Osteocyte (in vitro differentiated cells): ENCODE data around the gene CRACDL. TPM values are rescaled to one million over a fixed set of nuclear protein-coding genes. Genes with fewer than 3 reads are reported as not detected.

Experiments used
- DNase-seq: peaks from one replicate; pipeline ENCODE4 v3.0.0; 2021; ENCODE audit warnings: mixed read lengths; ENCODE audit not compliant: unreplicated experiment; ENCODE audit errors: extremely low spot score
- H3K27ac Mint-ChIP-seq: one replicate; pipeline ENCODE4 v1.8.0; 2021; ENCODE audit warnings: mild to moderate bottlenecking, mixed read lengths; ENCODE audit not compliant: unreplicated experiment
- H3K27me3 Mint-ChIP-seq: one replicate; pipeline ENCODE4 v1.8.0; 2021; ENCODE audit warnings: mixed read lengths; ENCODE audit not compliant: unreplicated experiment
- H3K36me3 Mint-ChIP-seq: one replicate; pipeline ENCODE4 v1.8.0; 2021; ENCODE audit warnings: mixed read lengths; ENCODE audit not compliant: unreplicated experiment
- H3K4me1 Mint-ChIP-seq: one replicate; pipeline ENCODE4 v1.8.0; 2021; ENCODE audit warnings: mixed read lengths; ENCODE audit not compliant: unreplicated experiment
- H3K4me3 Mint-ChIP-seq: one replicate; pipeline ENCODE4 v1.8.0; 2021; ENCODE audit warnings: mild to moderate bottlenecking, moderate library complexity, mixed read lengths; ENCODE audit not compliant: unreplicated experiment
- H3K9me3 Mint-ChIP-seq: one replicate; pipeline ENCODE4 v1.8.0; 2021; ENCODE audit warnings: mixed read lengths; ENCODE audit not compliant: unreplicated experiment
- CTCF ChIP-seq: fragments of 200-600 bp; sonication (generic); IDR thresholded peaks from 2 replicates; pipeline ENCODE4 v1.5.0; 2021; ENCODE audit warnings: antibody characterized with exemption, mild to moderate bottlenecking, moderate library complexity
- total RNA-seq: library from RNA; stranded (reverse); gene quantifications from 2 replicates; pipeline ENCODE4 v1.2.1, GENCODE V29; 2021

The CRACDL gene
- total RNA-seq, 1 donor from 2014 or later, result 1.3 TPM

- no peak for TF ChIP-seq CTCF
- Mint-ChIP-seq H3K4me1 (peaks cover 12% of the 10 kb centered on the region), H3K9me3 (peaks cover 10% of the 10 kb centered on the region), H3K27me3 (no peaks in the 10 kb centered on the region), H3K36me3 (no peaks in the 10 kb centered on the region), H3K27ac (no peak overlapping the region), H3K4me3 (no peak overlapping the region)
- DNase-seq, result no peak
These were observed 70.0 kb downstream of the CRACDL start for GRCh38 chr2:98866033-98866432.

- Mint-ChIP-seq H3K27me3 (peaks cover under 1% of the 10 kb centered on the region), H3K27ac (no peak overlapping the region), H3K9me3 (peaks cover 28% of the 10 kb centered on the region), H3K4me1 (peaks cover 12% of the 10 kb centered on the region), H3K36me3 (no peaks in the 10 kb centered on the region), H3K4me3 (no peak overlapping the region)
- no peak for TF ChIP-seq CTCF
- DNase-seq, result no peak
These were observed 74.4 kb downstream of the CRACDL start for GRCh38 chr2:98861601-98862000.

- TF ChIP-seq CTCF, result no peak
- Mint-ChIP-seq H3K36me3 (no peaks in the 10 kb centered on the region), H3K4me1 (no peaks in the 10 kb centered on the region), H3K4me3 (no peak overlapping the region), H3K27ac (no peak overlapping the region), H3K27me3 (peaks cover 17% of the 10 kb centered on the region), H3K9me3 (peaks cover 37% of the 10 kb centered on the region)
- DNase-seq, result no peak
These were observed 76.7 kb downstream of the CRACDL start for GRCh38 chr2:98859323-98859722.

GRCh38 chr2:98857001-98857400, 79.0 kb downstream of the CRACDL start:
- H3K36me3 Mint-ChIP-seq, result no peaks in the 10 kb centered on the region

GRCh38 chr2:98854682-98855081, 81.3 kb downstream of the CRACDL start:
- no peaks in the 10 kb centered on the region for H3K36me3 Mint-ChIP-seq
- H3K9me3 Mint-ChIP-seq, result peaks cover 19% of the 10 kb centered on the region

More at GRCh38 chr2:98857001-98857400, 79.0 kb downstream of the CRACDL start:
- Mint-ChIP-seq H3K27me3 (peaks cover 30% of the 10 kb centered on the region), H3K27ac (no peak overlapping the region), H3K4me3 (no peak overlapping the region), H3K9me3 (peaks cover 30% of the 10 kb centered on the region), H3K4me1 (no peaks in the 10 kb centered on the region)
- no peak for TF ChIP-seq CTCF
- no peak for DNase-seq

More at GRCh38 chr2:98854682-98855081, 81.3 kb downstream of the CRACDL start:
- no peak overlapping the region for H3K27ac Mint-ChIP-seq
- peaks cover 43% of the 10 kb centered on the region for H3K27me3 Mint-ChIP-seq
- H3K4me3 Mint-ChIP-seq, result no peak overlapping the region
- no peaks in the 10 kb centered on the region for H3K4me1 Mint-ChIP-seq
- no peak for TF ChIP-seq CTCF
- DNase-seq, result no peak
